ENCODE data around the gene CACNG5. TPM values are rescaled to one million over a fixed set of nuclear protein-coding genes. Genes with fewer than 3 reads are reported as not detected.
A peak's percentile ranks its signal among the peaks of the same experiment; 100 is the strongest.

CACNG5 gene
- total RNA-seq, 1 experiment from 2014 or later = not detected

DNA sequence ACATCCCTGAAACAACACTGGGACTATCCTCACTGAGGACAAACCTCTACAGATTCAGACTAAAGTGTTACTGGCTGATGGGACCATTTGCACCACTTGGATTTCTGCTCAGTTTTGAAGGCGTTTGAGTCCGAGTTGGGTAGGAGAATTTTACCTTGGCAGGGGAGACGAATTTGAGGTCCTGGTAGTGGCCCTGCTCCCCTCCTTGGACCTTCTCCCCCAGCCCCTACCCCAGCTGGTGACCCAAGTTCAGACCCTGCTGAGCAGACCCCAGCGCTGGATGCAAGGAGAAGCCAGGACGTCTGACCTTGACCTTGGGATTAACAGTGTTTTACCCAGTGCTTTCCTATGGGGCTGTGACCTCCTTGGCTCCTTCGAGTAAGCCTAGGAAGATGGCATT, 13.6 kb downstream of the CACNG5 start:
- Histone ChIP-seq H3K27me3 (replicated peaks) (peaks cover 22% of the 10 kb centered on the region), H3K4me3 (no peak overlapping the region), H3K9me3 (replicated peaks) (peaks cover 6% of the 10 kb centered on the region; the same call in 1 of the 2 replicates), H3K36me3 (no peaks in the 10 kb centered on the region), H3K27ac (no peak overlapping the region), H3K4me1 (replicated peaks) (no peaks in the 10 kb centered on the region)
- DNase-seq (ENCODE audit: low read depth in 1 of 2, low spot score in 2 of 2) = peak in 1 of 2 experiments; percentile 37

DNA sequence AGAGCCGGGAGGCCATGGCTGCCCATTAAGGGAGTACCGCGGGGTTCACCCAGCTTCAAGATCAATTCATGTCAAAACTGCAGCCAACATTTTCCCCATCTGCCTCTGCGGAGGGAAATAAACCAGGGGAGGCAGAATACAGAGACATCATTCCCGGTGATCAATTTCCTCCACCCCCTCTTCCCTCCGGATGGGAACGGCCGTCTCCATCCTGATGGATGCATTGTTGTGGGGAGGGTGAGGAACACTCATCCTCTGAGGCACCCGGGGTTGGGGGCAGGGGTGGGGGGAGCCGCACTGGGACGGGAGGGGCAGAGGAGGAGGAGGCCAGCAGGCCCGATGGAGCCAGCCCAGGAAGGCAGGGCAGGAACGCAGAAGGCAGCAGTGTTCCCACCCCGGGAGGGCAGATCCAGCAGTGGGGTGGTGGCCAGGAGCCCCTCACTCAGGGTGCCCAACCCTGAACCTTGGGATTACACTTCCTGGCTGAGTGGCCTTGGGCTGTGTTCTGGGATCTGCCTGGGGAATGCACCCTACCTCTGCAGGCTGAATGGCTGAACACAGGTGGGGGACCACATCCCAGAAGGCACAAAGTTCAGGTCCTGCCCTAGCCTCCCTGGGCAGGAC, 14.2 kb downstream of the CACNG5 start:
- no peak overlapping the region for H3K27ac ChIP-seq
- peak in 1 of 2 experiments; percentile 36 for DNase-seq (ENCODE audit: low read depth in 1 of 2, low spot score in 2 of 2)
- H3K36me3 ChIP-seq = no peaks in the 10 kb centered on the region
- H3K4me1 ChIP-seq (replicated peaks) = no peaks in the 10 kb centered on the region
- peaks cover 6% of the 10 kb centered on the region; the same call in 1 of the 2 replicates for H3K9me3 ChIP-seq (replicated peaks)
- H3K4me3 ChIP-seq = no peak overlapping the region
- peaks cover 22% of the 10 kb centered on the region for H3K27me3 ChIP-seq (replicated peaks)

GRCh38 chr17:66849851-66850580, 15.1 kb downstream of the CACNG5 start:
- H3K36me3 ChIP-seq = no peaks in the 10 kb centered on the region
- DNase-seq (ENCODE audit: low read depth in 1 of 2, low spot score in 2 of 2) = peak in 1 of 2 experiments; percentile 34
- no peak overlapping the region for H3K27ac ChIP-seq
- peaks cover 15% of the 10 kb centered on the region; the same call in 1 of the 2 replicates for H3K27me3 ChIP-seq (replicated peaks)
- H3K4me1 ChIP-seq (replicated peaks) = no peaks in the 10 kb centered on the region
- H3K9me3 ChIP-seq (replicated peaks) = peaks cover 7% of the 10 kb centered on the region; the same call in 1 of the 2 replicates
- no peak overlapping the region for H3K4me3 ChIP-seq

GRCh38 chr17:66850692-66851091, 15.8 kb downstream of the CACNG5 start:
- DNase-seq (ENCODE audit: low read depth in 1 of 2, low spot score in 2 of 2) = no peak
- no peaks in the 10 kb centered on the region for H3K4me1 ChIP-seq (replicated peaks)
- H3K27ac ChIP-seq = no peak overlapping the region
- peaks cover 7% of the 10 kb centered on the region; the same call in 1 of the 2 replicates for H3K9me3 ChIP-seq (replicated peaks)
- H3K4me3 ChIP-seq = no peak overlapping the region
- H3K27me3 ChIP-seq (replicated peaks) = peaks cover 15% of the 10 kb centered on the region; the same call in 1 of the 2 replicates
- no peaks in the 10 kb centered on the region for H3K36me3 ChIP-seq

- no peak overlapping the region for H3K4me3 ChIP-seq
- peaks cover 12% of the 10 kb centered on the region; the same call in 1 of the 2 replicates for H3K27me3 ChIP-seq (replicated peaks)
- H3K27ac ChIP-seq = no peak overlapping the region
- DNase-seq (ENCODE audit: low read depth in 1 of 2, low spot score in 2 of 2) = peak; percentile 56 to 85
- no peaks in the 10 kb centered on the region for H3K4me1 ChIP-seq (replicated peaks)
- no peaks in the 10 kb centered on the region for H3K36me3 ChIP-seq
- H3K9me3 ChIP-seq (replicated peaks) = 0 out of 2 replicates have a peak, but pooled peaks cover 3% of the 10 kb centered on the region
Measured at GRCh38 chr17:66855204-66855603, 20.3 kb downstream of the CACNG5 start.

GRCh38 chr17:66858226-66859083, 23.5 kb downstream of the CACNG5 start:
- H3K4me1 ChIP-seq (replicated peaks) = no peaks in the 10 kb centered on the region
- peaks cover 11% of the 10 kb centered on the region; the same call in 1 of the 2 replicates for H3K27me3 ChIP-seq (replicated peaks)
- no peaks in the 10 kb centered on the region for H3K36me3 ChIP-seq
- H3K9me3 ChIP-seq (replicated peaks) = 0 out of 2 replicates have a peak, but pooled peaks cover 3% of the 10 kb centered on the region
- H3K27ac ChIP-seq = no peak overlapping the region
- DNase-seq (ENCODE audit: low read depth in 1 of 2, low spot score in 2 of 2) = no peak
- H3K4me3 ChIP-seq = no peak overlapping the region

DNA sequence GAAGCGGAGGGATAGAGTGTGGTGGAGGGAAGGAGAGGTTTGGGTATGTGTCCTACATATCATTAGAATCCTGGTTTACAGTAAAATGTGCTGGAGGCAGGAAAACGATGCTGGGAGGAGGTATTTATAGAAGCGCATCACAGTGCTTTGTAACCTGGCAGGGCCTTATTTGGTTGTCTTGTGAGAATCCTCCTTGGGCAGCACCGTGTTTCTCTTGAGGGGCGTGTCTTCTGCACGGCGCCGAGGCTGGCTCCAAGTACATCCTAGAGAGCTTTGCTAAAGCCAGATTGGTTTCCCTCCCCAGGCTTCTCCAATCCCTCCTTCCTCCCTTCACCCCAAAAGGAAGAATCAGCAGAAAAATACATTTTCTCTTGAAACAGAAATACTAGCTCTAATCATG, 24.4 kb downstream of the CACNG5 start:
- H3K4me1 ChIP-seq (replicated peaks) = no peaks in the 10 kb centered on the region
- peaks cover 20% of the 10 kb centered on the region for H3K27me3 ChIP-seq (replicated peaks)
- no peak for DNase-seq (ENCODE audit: low read depth in 1 of 2, low spot score in 2 of 2)
- H3K36me3 ChIP-seq = no peaks in the 10 kb centered on the region
- no peak overlapping the region for H3K4me3 ChIP-seq
- H3K27ac ChIP-seq = no peak overlapping the region
- 0 out of 2 replicates have a peak, but pooled peaks cover 6% of the 10 kb centered on the region for H3K9me3 ChIP-seq (replicated peaks)

DNA sequence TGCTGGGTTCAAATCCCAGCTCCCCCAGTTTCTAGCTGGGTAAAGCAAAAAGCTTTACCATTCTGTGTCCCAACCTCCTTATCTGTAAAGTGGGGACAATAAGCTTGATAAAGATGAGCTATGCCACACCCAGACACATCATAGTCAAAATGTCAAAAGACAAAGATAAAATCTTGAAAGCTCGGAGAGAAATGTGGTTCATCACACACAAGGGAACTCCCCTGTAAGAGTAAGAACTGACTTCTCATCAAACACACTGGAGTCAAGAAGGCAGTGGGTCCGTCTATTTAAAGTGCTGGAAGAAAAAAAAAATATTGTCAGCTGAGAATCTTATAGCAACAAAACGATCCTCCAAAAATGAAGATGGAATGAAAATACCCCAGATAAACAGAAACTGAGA, 25.3 kb downstream of the CACNG5 start:
- 0 out of 2 replicates have a peak, but pooled peaks cover 3% of the 10 kb centered on the region for H3K9me3 ChIP-seq (replicated peaks)
- no peaks in the 10 kb centered on the region for H3K36me3 ChIP-seq
- no peak for DNase-seq (ENCODE audit: low read depth in 1 of 2, low spot score in 2 of 2)
- no peak overlapping the region for H3K4me3 ChIP-seq
- no peak overlapping the region for H3K27ac ChIP-seq
- peaks cover 20% of the 10 kb centered on the region for H3K27me3 ChIP-seq (replicated peaks)
- no peaks in the 10 kb centered on the region for H3K4me1 ChIP-seq (replicated peaks)

GRCh38 chr17:66863820-66864219, 28.9 kb downstream of the CACNG5 start:
- DNase-seq (ENCODE audit: low read depth in 1 of 2, low spot score in 2 of 2) = no peak
- Histone ChIP-seq H3K27me3 (replicated peaks) (peaks cover 20% of the 10 kb centered on the region), H3K9me3 (replicated peaks) (0 out of 2 replicates have a peak, but pooled peaks cover 3% of the 10 kb centered on the region), H3K4me3 (no peak overlapping the region), H3K4me1 (replicated peaks) (no peaks in the 10 kb centered on the region), H3K36me3 (no peaks in the 10 kb centered on the region), H3K27ac (no peak overlapping the region)

GRCh38 chr17:66865151-66865550, 30.2 kb downstream of the CACNG5 start:
- Histone ChIP-seq H3K27me3 (replicated peaks) (peaks cover 19% of the 10 kb centered on the region), H3K4me3 (no peak overlapping the region), H3K36me3 (no peaks in the 10 kb centered on the region), H3K4me1 (replicated peaks) (no peaks in the 10 kb centered on the region), H3K9me3 (replicated peaks) (peaks cover 3% of the 10 kb centered on the region; the same call in 1 of the 2 replicates), H3K27ac (no peak overlapping the region)
- DNase-seq (ENCODE audit: low read depth in 1 of 2, low spot score in 2 of 2) = no peak

DNA sequence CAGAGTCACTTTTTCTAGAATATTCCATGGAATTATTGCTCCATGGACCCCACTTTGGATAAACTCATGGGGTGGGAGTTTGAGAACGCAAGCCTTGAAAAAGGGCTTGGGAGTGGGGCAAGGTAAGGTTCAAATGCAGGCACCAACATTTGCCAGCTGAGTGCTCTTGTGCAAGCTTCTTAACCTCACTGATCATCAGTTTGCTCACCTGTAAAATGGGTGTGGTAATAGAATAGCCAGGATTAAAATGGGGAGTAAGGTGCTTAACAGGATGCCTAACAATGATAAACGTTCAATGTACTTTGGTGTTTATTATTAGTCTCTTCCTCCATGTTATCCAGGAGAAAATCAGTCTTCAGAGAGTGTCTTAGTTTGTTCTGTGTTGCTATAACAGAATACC, 39.0 kb downstream of the CACNG5 start:
- no peak overlapping the region for H3K27ac ChIP-seq
- H3K36me3 ChIP-seq = no peaks in the 10 kb centered on the region
- no peaks in the 10 kb centered on the region for H3K4me1 ChIP-seq (replicated peaks)
- no peak overlapping the region for H3K4me3 ChIP-seq
- peaks cover 21% of the 10 kb centered on the region for H3K27me3 ChIP-seq (replicated peaks)
- DNase-seq (ENCODE audit: low read depth in 1 of 2, low spot score in 2 of 2) = no peak
- peaks cover 3% of the 10 kb centered on the region for H3K9me3 ChIP-seq (replicated peaks)

GRCh38 chr17:66884931-66885330, 50.0 kb downstream of the CACNG5 start:
- no peaks in the 10 kb centered on the region for H3K4me1 ChIP-seq (replicated peaks)
- no peak for DNase-seq (ENCODE audit: low read depth in 1 of 2, low spot score in 2 of 2)
- H3K36me3 ChIP-seq = no peaks in the 10 kb centered on the region
- no peak overlapping the region for H3K4me3 ChIP-seq
- H3K27me3 ChIP-seq (replicated peaks) = no peaks in the 10 kb centered on the region
- no peak overlapping the region for H3K27ac ChIP-seq
- H3K9me3 ChIP-seq (replicated peaks) = no peaks in the 10 kb centered on the region

- no peaks in the 10 kb centered on the region for H3K27me3 ChIP-seq (replicated peaks)
- DNase-seq (ENCODE audit: low read depth in 1 of 2, low spot score in 2 of 2) = no peak
- H3K4me1 ChIP-seq (replicated peaks) = no peaks in the 10 kb centered on the region
- H3K36me3 ChIP-seq = no peaks in the 10 kb centered on the region
- no peak overlapping the region for H3K27ac ChIP-seq
- no peaks in the 10 kb centered on the region for H3K9me3 ChIP-seq (replicated peaks)
- H3K4me3 ChIP-seq = no peak overlapping the region
Measured at GRCh38 chr17:66885417-66885816, 50.5 kb downstream of the CACNG5 start.
